Left renal cortex interstitium (tissue), 4 donors: ENCODE measurements around the gene CFDP1. TPM values are rescaled to one million over a fixed set of nuclear protein-coding genes. Genes with fewer than 3 reads are reported as not detected.
"Not testable (repeated sequence)": the region's sequence is repeated elsewhere in the genome, so short reads cannot be mapped to it uniquely, and the experiment has no call there.

Experiments used
- DNase-seq, 4 donors: peaks; one replicate each; pipeline ENCODE4 v3.0.0-alpha.2; 2013; ENCODE audit warnings: low read depth in 4 of 4, low spot score in 2 of 4, missing footprints in 1 of 4
- polyA plus RNA-seq, 4 donors: library from polyadenylated mRNA; unstranded; fragments of 120-200 nt; gene quantifications; one replicate each; pipeline ENCODE4 v1.2.1, GENCODE V29; 2013; ENCODE audit not compliant: insufficient read length in 4 of 4

Gene CFDP1
- polyA plus RNA-seq, 4 donors = 156 to 189 (median 173) TPM

DNA sequence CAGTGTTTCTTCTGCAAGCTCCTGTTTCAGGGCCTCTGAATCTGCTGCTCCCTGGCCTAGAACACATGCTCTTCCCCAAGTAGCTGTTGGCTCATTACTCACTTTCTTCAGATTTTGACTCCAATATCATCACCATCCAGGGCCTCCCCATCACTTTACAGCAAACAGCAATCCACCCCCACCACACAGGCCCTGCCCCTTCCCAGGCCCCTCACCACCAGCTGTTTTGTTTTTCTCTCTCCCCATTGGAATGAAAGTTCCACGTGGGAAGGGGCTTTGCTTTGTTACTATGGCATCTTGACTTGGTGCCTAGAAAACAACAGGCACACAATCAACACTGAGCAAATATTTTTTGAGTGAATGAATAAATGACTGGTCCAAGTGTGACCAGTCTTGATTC lies 27.1 kb upstream of the CFDP1 start:
- DNase-seq = no peak

DNA sequence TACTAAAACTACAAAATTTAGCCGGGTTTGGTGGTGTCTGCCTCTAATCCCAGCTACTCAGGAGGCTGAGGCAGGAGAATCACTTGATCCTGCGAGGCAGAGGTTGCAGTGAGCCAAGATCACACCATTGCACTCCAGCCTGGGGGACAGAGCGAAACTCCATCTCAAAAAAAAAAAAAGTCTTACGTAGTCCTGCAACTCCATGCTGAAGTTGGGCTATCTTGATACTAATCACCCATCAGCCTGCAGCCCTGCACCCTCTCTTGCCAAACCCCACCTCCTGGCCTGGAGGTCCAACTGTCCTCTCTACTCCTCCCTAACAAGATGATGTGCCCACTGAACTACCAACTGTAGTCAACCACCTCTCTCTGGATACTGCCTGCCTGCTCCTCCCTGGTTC lies 26.4 kb upstream of the CFDP1 start:
- DNase-seq = no peak

DNA sequence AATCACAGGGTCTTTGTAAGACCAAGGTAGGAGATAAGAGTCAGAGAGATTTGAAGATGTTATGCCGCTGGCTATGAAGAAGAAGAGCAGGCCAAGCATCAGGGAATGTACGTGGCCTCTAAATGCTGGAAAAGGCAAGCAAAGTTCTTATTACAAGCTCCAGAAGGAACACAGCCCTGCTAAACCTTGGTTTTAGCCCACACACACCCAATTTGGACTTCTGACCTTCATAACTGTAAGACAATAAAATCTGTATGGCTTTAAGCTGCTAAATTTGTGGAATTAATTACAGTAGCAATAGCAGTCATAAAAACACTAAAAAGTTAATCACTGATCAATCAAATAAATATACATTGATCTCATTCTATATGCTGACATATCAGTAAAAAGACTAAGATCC lies 25.1 kb upstream of the CFDP1 start:
- no peak for DNase-seq

DNA sequence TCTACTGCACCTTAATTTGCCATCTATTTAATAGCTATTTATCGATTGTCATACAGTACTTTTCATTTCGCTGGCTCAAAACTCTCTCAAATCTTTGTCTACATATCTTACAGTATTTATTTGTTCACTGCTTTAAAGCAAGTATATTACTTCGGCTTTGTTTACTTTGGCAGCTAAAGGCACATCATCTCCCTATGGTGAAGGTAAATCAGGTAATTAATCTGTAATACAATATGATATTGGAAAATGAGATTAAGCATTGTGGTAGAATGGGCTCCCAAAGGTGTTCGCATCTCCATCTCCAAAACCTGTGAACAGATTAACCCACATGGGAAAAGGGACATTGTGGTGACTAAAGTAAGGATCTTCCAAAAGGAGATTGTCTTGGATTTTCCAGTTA lies 24.7 kb upstream of the CFDP1 start:
- DNase-seq = no peak

DNA sequence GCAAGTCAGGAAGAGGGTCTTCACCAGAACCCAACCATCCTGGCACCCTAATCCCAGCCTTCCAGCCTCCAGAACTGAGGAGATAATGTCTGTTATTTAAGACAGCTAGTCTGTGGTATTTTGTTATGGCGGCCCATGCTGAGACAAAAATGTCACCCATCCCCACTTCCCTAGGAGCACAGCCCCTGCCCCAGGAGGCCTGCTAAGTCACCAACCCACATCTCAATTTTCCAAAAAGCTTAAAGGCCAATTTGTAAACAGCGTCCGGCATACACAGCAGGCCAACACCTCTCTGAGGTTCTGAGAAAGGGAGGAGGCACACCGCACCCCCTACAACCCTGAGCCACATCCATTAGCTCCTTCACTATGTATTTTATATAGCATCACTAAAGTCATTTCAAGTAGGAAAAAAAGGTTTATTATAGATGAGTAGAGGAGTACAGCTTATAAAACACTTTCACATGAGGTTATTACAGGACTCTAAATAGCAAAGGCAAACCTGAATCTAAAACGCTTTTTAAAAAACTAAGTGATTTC lies 24.2 kb upstream of the CFDP1 start:
- DNase-seq = no peak

DNA sequence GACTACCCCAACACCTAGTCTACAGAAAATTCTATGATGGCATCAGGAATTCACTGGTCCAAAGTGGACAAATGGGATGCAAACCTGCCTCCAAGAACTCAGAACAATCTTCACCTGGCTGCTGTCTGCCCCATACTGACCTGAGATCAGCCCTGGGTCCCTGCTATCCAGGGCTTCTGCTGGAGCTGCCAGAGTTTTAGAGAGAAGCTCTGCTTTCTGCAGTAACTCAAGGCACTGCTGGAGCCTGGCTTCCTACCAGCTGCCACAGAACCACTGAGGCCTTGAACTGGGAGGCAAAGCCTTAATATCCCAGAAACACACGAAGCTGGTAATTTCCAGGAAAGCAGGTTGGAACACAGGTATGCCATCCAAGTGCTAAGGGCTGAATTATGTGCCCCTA lies 23.7 kb upstream of the CFDP1 start:
- no peak for DNase-seq

DNA sequence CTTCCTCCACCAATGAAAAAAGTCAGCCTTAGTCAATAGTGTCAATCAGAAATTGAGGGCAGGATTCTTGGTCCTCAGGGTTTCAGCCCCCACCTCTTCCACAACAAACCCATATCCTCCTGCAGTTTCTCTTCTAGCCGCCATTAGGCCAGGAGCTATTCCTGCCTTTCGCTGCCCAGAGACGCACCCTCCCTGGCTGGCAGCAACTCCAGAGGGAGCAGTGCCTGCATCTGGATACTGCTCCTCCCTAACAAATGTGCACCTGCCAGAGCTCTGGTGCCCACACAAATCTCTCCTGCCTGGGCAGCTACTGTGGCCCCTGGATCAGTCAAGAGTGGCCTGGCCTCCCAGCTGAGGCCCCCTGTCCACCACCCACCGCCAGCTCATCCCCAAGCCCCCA lies 23.2 kb upstream of the CFDP1 start:
- not testable (repeated sequence) for DNase-seq

DNA sequence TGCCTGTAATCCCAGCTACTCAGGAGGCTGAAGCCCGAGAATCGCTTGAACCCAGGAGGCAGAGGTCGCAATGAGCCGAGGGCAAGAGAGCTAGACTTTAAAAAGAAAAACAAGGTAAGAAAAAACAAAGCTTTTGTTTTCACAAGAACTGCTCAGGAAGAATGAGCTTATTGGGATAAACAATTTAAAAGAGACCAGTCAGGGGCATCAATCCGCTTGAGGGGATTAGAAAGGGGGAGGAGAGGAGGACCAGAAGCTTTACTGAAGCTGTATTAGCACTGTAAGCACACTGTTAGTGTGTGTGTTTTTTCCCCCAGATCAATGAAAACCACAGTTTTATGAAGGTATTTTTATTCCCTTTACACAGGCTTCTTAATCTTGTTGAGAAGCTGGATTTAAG lies 22.4 kb upstream of the CFDP1 start:
- no peak for DNase-seq

DNA sequence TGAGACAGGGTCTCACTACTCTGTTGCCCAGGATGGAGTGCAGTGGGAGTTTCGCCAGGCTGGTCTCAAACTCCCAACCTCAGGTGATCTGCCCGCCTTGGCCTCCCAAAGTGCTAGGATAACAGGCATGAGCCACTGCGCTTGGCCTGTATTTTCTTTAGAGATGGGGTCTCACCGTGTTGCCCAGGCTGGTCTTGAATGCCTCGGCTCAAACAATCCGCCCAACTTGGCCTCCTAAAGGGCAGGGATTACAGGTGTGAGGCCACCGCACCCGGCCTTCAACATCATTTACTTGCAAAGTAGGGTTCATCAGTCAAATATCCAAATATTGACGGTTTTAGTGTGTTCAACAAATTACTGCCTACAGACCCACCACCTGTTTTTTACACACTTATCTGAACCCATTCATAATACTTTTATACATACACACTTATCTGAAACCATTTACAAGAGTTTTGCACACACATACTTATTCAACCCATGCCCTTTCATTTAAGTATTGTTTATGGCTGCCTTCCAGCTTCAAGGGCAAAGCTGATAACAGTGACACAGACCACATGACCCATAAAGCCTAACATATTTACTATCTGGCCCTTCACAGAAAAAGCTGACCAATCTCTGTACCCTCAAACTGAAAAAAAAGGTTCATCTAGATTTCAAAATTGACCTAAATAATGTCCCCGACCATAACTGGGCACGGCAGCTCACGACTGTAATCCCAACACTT lies 19.3 kb upstream of the CFDP1 start:
- DNase-seq = no peak

DNA sequence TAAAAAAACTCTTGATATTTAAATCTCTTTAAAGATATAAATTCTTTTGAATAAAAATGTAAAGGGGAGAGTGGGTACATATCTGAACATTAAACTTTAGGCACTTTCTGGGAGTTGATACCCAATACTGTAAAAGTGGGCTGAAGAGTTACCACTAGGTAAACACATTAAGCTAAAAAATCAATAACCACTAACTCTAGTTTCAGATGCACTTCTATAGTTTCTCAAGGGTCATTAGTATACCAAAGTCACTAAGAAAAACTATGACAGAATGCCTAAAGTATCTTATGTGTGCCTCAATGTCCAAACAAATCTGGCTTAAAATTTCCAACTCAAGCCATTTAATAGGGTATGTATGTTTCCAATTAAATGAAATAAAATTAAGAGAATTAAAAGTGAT lies 13.1 kb upstream of the CFDP1 start:
- no peak for DNase-seq

DNA sequence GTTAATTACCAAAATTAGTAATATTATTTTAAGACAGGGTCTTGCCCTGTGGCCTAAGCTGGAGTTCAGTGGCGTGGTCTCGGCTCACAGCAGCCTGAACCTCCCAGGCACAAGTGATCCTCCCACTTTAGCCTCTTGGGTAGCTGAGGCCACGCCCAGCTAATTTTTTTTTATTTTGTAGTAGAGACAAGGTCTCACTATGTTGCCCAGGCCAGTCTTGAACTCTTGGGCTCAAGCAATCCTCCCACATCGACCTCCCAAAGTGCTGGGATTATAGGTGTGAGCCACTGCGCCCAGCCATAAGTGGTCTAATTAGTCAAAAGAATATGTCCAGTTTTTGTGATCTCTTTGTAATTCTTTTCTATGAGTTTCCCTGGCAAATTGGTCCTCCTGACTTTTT lies 12.0 kb upstream of the CFDP1 start:
- no peak for DNase-seq

DNA sequence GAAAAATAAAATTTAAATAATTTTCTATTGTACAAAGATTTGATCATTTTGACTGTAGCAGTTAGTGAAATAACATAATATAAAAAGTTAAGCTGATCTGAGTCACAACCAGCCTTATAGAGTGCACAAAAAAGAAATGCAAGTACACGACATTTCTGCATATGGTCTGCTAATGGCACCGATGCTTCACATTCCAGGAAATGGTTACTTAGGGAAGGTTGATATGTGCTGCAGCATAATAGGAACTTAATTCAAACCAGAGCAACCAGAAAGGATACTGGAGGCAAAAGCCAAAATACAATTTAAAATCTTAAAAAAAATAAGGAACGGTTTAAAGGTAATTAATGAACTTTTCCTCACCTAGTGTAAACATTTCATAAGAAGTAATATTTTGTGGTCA lies 10.0 kb upstream of the CFDP1 start:
- no peak for DNase-seq

DNA sequence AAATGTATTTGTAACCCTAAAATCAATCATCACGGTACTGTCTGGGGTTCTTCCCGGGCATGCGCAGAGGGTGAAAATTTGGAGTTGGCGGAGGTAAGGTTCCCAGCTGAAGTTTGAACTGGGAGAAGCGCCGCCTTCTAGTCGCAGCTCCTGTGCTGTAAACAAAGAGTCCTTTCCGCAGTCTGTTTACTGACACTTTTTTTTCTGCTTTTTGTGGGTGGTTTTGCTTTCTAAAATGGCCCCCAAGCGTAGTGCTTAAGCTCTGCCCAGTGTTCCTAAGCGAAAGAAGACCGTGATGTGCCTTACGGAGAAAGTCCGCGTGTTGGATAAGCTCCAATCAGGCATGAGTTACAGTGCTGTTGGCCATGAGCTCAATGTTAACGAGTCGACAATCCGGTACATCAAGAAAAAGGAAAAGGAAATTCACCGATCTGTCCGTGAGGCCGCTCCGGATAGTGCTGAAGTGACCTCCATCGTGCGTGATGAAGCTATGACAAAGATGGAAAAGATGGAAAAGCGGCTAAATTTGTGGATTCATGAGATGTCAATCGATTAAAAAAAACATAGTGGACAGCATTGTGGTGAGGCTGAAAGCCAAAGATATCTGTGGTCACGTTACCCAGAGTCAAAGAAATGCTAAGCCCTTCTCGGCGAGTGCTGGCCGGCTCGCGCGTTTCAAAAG lies 570 bp upstream of the CFDP1 start:
- peak; percentile 81 to 98 (median 88) for DNase-seq

DNA sequence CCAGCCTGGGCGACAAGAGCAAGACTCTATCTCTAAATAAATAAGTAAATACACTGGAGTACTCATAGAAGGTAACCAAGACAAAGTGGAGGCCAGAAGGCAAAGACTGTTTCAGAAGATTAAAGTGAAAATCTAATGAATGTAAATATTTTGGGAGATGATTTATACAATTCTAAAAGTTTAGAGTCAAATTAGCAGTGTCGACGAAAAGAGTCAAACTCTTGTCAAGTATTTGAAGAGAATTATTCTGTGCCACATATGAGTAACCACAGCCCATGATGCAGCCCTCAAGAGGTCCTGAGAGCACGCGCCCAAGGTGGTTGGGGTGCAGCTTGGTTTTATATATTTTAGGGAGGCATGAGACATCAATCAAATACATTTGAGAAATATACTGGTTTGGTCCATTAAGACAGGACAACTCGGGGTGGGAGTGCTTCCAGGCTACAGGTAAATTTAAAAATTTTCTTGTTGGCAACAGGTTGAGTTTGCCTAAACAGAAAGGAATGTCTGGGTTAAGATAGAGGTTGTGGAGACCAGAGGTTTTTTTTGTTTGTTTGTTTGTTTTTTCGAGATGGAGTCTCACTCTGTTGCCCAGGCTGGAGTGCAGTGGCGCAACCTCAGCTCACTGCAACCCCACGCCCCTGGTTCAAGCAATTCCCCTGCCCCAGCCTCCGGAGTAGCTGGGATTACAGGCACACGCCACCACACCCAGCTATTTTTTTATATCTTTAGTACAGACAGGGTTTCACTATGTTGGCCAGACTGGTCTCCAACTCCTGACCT lies 3.5 kb downstream of the CFDP1 start:
- no peak for DNase-seq

DNA sequence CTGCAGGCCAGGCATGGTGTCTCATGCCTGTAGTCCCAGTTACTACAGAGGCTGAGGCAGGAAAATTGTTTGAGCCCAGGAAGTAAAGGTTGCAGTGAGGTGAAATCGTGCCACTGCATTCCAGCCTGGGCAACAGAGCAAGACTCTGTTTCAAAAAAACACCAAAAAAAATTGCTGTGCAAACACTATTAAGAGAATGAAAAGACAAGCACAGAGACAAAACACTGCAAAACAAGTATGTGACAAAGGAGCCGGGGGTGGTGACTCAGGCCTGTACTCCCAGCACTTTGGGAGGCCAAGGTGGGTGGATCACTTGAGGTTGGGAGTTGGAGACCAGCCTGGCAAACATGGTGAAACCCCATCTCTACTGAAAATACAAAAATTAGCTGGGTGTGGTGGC lies 6.8 kb downstream of the CFDP1 start:
- DNase-seq = not testable (repeated sequence)

DNA sequence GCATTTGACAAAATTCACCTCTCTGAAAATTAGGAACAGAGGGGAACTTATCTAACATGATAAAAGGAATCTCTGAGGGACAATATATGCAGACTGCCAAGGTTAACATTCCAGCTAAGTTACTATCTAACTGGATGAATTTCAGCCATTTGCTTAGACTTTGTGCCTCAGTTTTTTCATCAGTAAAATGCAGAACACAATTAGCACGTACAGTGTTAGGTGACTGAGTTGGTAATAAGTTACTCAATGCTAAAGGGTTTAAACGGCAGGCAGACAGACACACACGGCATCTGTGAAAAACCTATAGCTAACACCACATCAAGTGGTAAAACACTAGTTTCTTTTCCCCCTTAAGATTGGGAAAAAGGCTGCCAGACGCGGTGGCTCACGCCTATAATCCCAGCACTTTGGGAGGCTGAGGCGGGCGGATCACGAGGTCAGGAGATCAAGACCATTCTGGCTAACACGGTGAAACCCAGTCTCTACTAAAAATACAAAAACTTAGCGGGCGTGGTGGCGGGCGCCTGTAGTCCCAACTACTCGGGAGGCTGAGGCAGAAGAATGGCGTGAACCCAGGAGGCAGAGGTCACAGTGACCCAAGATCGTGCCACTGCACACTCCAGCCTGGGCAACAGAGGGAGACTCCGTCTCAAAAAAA lies 9.1 kb downstream of the CFDP1 start:
- DNase-seq = peak in 1 of 4 donors; percentile 21

DNA sequence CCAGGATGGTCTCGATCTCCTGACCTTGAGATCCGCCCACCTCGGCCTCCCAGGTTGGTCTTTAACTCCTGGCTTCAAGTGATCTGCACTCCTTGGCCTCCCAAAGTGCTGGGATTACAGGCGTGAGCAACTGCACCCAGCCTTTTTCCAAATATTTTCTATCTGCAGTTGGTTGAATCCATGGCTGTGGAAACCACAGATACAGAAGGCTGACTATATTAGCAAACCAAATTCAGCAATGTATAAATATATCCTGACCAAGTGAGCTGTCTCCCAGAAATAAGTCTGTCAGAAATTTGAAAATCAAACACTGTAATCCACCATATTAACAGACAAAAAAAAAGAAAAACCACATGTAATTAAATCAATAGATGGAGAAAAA lies 9.6 kb downstream of the CFDP1 start:
- no peak for DNase-seq

DNA sequence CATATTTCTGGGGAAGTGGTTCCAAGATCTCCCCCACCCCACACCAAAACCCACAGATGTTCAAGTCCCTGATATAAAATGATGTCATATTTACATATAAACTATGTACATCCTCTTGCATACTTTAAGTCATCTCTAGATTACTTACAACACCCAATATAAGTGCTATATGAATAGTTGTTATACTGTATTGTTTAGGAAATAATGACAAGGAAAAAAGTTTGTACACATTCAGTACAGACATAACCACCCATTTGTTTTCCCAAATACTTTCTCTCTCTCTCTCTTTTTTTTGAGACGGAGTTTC lies 11.5 kb downstream of the CFDP1 start:
- no peak for DNase-seq

DNA sequence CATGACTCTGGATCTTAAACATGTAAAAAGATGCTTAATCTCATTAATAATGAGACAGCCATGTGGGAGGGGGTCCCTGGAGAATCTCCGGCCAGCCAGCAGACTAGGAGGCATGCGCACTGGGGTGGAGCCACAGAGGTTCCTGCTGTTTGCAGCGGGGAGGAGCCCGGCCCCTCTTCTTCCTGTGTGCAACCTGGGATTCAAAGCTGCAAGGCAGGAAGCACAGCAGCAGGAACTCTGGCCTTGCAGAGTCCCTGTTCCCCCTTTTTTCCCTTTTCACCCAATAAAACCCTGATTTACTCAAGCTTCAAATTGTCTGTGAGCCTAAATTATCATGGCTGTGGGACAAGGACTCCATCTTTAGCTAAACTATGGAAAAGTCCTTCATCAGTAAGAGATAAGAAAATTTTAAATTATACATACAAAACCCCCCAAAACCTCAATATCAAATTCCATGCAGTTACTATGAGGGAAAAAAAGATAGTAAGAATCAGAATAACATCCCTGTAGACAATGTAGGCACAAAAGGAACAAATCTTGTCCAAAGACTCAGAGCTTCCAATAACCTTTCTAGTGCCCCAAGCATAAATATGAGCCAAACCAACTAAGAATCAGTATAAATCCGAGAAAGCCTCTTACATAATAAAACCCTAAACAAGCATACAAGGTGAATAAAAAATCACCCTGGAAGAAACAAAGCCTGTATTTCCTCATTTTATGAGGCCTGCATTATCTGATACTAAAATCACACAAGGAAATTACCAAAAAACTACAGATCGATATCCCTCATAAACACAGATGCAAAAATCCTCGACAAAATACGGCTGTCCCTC lies 12.1 kb downstream of the CFDP1 start:
- peak in 2 of 4 donors; percentile 41 to 62 for DNase-seq

DNA sequence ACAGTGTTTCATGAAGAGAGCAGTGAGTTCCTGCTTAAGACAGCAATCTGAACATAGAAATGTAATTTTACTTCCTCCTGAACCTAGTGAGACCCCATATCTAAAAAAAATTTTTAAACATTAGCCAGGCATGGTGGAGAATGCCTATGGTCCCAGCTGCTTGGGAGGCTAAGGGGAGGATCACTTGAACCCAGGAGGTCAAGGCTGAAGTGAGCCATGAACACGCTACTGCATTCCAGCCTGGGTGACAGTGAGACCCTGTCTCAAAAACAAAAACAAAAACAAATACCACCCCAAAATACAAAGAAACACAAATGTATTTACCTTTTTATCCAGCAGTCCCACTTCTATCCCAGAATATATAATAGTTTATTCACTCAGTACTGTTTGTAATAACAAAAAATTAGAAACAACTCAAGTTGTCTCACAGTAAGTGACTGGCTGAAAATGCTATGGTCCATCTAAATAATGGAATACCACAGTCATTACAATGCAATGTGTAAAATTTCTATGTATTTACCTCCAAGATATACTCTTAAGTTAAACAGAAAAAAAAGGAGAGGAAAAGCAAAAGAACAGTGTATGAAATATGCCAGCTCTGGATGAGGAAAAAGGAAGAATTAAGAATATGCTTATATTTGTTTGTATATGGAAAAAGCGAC lies 16.3 kb downstream of the CFDP1 start:
- DNase-seq = no peak
